SK-N-SH (cell line): ENCODE data around the gene THUMPD2. TPM values are rescaled to one million over a fixed set of nuclear protein-coding genes. Genes with fewer than 3 reads are reported as not detected.

Experiments used
- CTCF ChIA-PET: fragments of 300-600, 350-600 bp; formaldehyde crosslinking; extraction: SDS; loops from one replicate; lab custom pipeline; 2021; lab: Yijun Ruan, JAX
- POLR2A ChIA-PET: fragments of 350-600 bp; sonication (Branson Sonifier 250); formaldehyde crosslinking; extraction: SDS; loops from one replicate; lab custom pipeline; 2020; ENCODE audit warnings: antibody characterized with exemption, inconsistent platforms; lab: Yijun Ruan, JAX
- DNase-seq: peaks from one replicate; pipeline ENCODE4 v3.0.0; 2012
- H2AFZ ChIP-seq: fragments of 200-600 bp; sonication (generic); 2 replicates; pipeline ENCODE4 v1.8.1; 2016; ENCODE audit warnings: antibody characterized with exemption, mild to moderate bottlenecking, low read depth
- H3F3A ChIP-seq: fragments of 200-600 bp; sonication (generic); replicated peaks from 2 replicates; pipeline ENCODE3; 2016; ENCODE audit warnings: antibody characterized with exemption, mild to moderate bottlenecking; ENCODE audit not compliant: insufficient read depth
- H3K27ac ChIP-seq, 2 experiments: fragments of 200-500 bp in 1 of 2; fragments of 200-600 bp in 1 of 2; sonication (Bioruptor generic) in 1 of 2; sonication (generic), shearing (Covaris generic) in 1 of 2; 2 replicates each; pipeline versions ENCODE4 v1.5.1 to v1.6.1; 2014 to 2016; ENCODE audit warnings: low read depth in 2 of 2, inconsistent platforms in 1 of 2, low read length in 1 of 2, mild to moderate bottlenecking in 1 of 2, mixed read lengths in 1 of 2
- H3K27me3 ChIP-seq: fragments of 200-600 bp; sonication (generic), shearing (Covaris generic); 2 replicates; pipeline ENCODE4 v1.6.1; 2016; ENCODE audit warnings: mixed run types; ENCODE audit not compliant: insufficient read depth
- H3K36me3 ChIP-seq, 2 experiments: fragments of 200-500 bp in 1 of 2; fragments of 200-600 bp in 1 of 2; sonication (Bioruptor generic) in 1 of 2; sonication (generic) in 1 of 2; replicated peaks in 1 of 2; 2 replicates each; pipeline versions ENCODE3 to v1.5.1; 2014 to 2016; ENCODE audit warnings: low read length in 1 of 2, mild to moderate bottlenecking in 1 of 2; ENCODE audit not compliant: insufficient read depth in 2 of 2, control insufficient read depth in 1 of 2
- H3K4me1 ChIP-seq, 2 experiments: fragments of 200-500 bp in 1 of 2; fragments of 200-600 bp in 1 of 2; sonication (Bioruptor generic) in 1 of 2; sonication (generic), shearing (Covaris generic) in 1 of 2; 2 replicates each; pipeline versions ENCODE4 v1.5.1 to v1.6.1; 2014 to 2016; ENCODE audit warnings: low read depth in 1 of 2, low read length in 1 of 2, mixed run types in 1 of 2; ENCODE audit not compliant: insufficient read depth in 2 of 2, control insufficient read depth in 1 of 2
- H3K4me2 ChIP-seq: fragments of 200-600 bp; sonication (generic), shearing (Covaris generic); 2 replicates; pipeline ENCODE4 v1.6.1; 2017; ENCODE audit warnings: mixed run types
- H3K4me3 ChIP-seq, 2 experiments: fragments of 200-500 bp in 1 of 2; fragments of 200-600 bp in 1 of 2; sonication (Bioruptor generic) in 1 of 2; sonication (generic), shearing (Covaris generic) in 1 of 2; 2 replicates each; pipeline versions ENCODE4 v1.5.1 to v1.8.1; 2014 to 2016; ENCODE audit warnings: low read depth in 2 of 2, inconsistent platforms in 1 of 2, low read length in 1 of 2, mild to moderate bottlenecking in 1 of 2, mixed read lengths in 1 of 2, moderate library complexity in 1 of 2
- H3K79me2 ChIP-seq: fragments of 200-600 bp; sonication (generic); 2 replicates; pipeline ENCODE4 v1.8.1; 2017; ENCODE audit warnings: mild to moderate bottlenecking; ENCODE audit not compliant: insufficient read depth
- H3K9ac ChIP-seq: fragments of 200-600 bp; sonication (generic); 2 replicates; pipeline ENCODE4 v1.6.1; 2017; ENCODE audit warnings: mixed run types
- H3K9me2 ChIP-seq: fragments of 200-600 bp; sonication (generic); 2 replicates; pipeline ENCODE4 v1.6.1; 2017; ENCODE audit warnings: mixed run types
- H3K9me3 ChIP-seq: fragments of 200-600 bp; sonication (generic); 2 replicates; pipeline ENCODE4 v1.6.1; 2017; ENCODE audit warnings: mixed run types, mild to moderate bottlenecking, moderate library complexity
- H4K20me1 ChIP-seq: fragments of 200-600 bp; sonication (generic); 2 replicates; pipeline ENCODE4 v1.6.1; 2017; ENCODE audit warnings: mild to moderate bottlenecking, mixed run types; ENCODE audit not compliant: insufficient read depth
- EP300 ChIP-seq, 2 experiments: IDR thresholded peaks; 2 replicates each; pipeline versions ENCODE4 v1.4.0 to v1.6.1; 2012; ENCODE audit warnings: borderline replicate concordance in 1 of 2, low read depth in 1 of 2, low read length in 1 of 2
- FOXM1 ChIP-seq: IDR thresholded peaks from 2 replicates; pipeline ENCODE4 v1.4.0; 2012; ENCODE audit warnings: low read depth, mild to moderate bottlenecking
- IRF3 ChIP-seq: fragments of 150-350 bp; IDR thresholded peaks from 2 replicates; pipeline ENCODE4 v1.6.1; 2016; ENCODE audit warnings: mild to moderate bottlenecking, low read depth, low read length
- MAX ChIP-seq: IDR thresholded peaks from 2 replicates; pipeline ENCODE4 v1.4.0; 2012; ENCODE audit warnings: low read depth
- MEF2A ChIP-seq: IDR thresholded peaks from 2 replicates; pipeline ENCODE4 v1.4.0; 2012; ENCODE audit warnings: low read depth, borderline replicate concordance
- PBX3 ChIP-seq: IDR thresholded peaks from 2 replicates; pipeline ENCODE4; 2012
- RAD21 ChIP-seq: IDR thresholded peaks from 2 replicates; pipeline ENCODE4 v1.6.1; 2012; ENCODE audit warnings: mild to moderate bottlenecking, low read length
- REST ChIP-seq: IDR thresholded peaks from 2 replicates; pipeline ENCODE4 v1.6.1; 2012; ENCODE audit warnings: mild to moderate bottlenecking, low read depth, low read length, moderate library complexity
- RFX5 ChIP-seq: IDR thresholded peaks from 2 replicates; pipeline ENCODE4 v1.6.1; 2012; ENCODE audit warnings: mild to moderate bottlenecking, improper control_type of control experiment, low read length
- RXRA ChIP-seq: IDR thresholded peaks from 2 replicates; pipeline ENCODE4 v1.4.0; 2012; ENCODE audit warnings: low read depth, mild to moderate bottlenecking, borderline replicate concordance
- TAF1 ChIP-seq: IDR thresholded peaks from 2 replicates; pipeline ENCODE4 v1.6.1; 2012; ENCODE audit warnings: low read depth, mild to moderate bottlenecking, low read length, moderate library complexity, borderline replicate concordance
- WGBS: methylation state at CpG from one replicate; pipeline ENCODE4 v1.1.6; 2017; ENCODE audit warnings: low lambda C conversion rate; 5-methylcytosine and 5-hydroxymethylcytosine counted together
- polyA plus RNA-seq, 3 experiments: library from polyadenylated mRNA; depleted of rRNA; stranded (reverse); fragments of >200 nt; gene quantifications; 2 replicates each; pipeline ENCODE4 v1.2.3, GENCODE V29; 2012
- TF ChIP-seq, protein P1 (sequence below): IDR thresholded peaks from 2 replicates; pipeline ENCODE4 v1.4.0; 2012; ENCODE audit warnings: low read depth, borderline replicate concordance

The THUMPD2 gene
- polyA plus RNA-seq, 1 of the 3 experiments (the other 2 are of a cell fraction) = 5.3 TPM

- Histone ChIP-seq H3K79me2 (no peaks in the 10 kb centered on the region), H4K20me1 (no peaks in the 10 kb centered on the region), H3K4me1 (peaks cover 4 to 32% of the 10 kb centered on the region in 2 experiments), H3K9me3 (no peaks in the 10 kb centered on the region), H3K27me3 (no peaks in the 10 kb centered on the region), H3F3A (peaks cover 38% of the 10 kb centered on the region), H3K9ac (no peak overlapping the region), H3K27ac (no peak overlapping the region; a peak in 1 of 4 replicates)
- ChIA-PET CTCF (interaction anchor here (1.7 to 3.9 kb wide), 2 partner anchors 11 to 17 kb away, joined by 4 to 27 read pairs; no protein-coding TSS in a partner anchor), POLR2A (no interaction called here)
- WGBS = 98% methylated on average over 1 of the region's 1 CpG
- no peak for DNase-seq
- TF ChIP-seq EP300 (IDR thresholded peaks at IDR 0.05; ENCODE audit: borderline replicate concordance in 1 of 2, low read depth in 1 of 2, low read length in 1 of 2) (no peak), RAD21 (no peak), RXRA (no peak), PBX3 (no peak), MAX (no peak), RFX5 (no peak), TAF1 (no peak)
- TF ChIP-seq, all 33 proteins: peak for 0
- H2AFZ ChIP-seq = no peak overlapping the region
- H3K4me3 ChIP-seq = no peak overlapping the region
- H3K4me2 ChIP-seq = no peak overlapping the region
- H3K36me3 ChIP-seq = peaks cover 29 to 63% of the 10 kb centered on the region in 2 experiments
- H3K9me2 ChIP-seq = no peaks in the 10 kb centered on the region
Measured at GRCh38 chr2:39741871-39742270, 37.2 kb downstream of the THUMPD2 start.

DNA sequence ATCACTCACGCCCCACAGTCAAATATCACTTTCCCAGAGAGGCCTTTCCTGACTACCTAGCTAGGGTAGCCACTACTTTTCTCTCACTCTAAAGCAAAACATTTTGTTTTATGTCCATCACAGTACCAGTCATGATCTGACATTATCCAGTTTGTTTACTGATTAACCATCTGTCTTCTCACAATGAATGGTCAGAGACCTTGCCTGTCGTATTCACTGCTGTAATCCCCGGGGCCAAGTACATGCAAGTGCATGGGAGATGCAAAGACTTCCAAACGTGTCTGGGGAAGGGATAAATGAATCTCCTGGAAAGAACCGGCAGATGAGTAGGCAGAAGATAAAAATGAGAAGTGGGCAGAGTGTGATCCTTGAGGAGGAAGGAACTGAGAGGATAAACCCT lies 39.7 kb downstream of the THUMPD2 start:
- no peaks in the 10 kb centered on the region for H3K9me3 ChIP-seq
- CTCF ChIA-PET = interaction anchor here (1.1 to 1.2 kb wide), 3 partner anchors 9 to 359 kb away, joined by 3 to 4 read pairs (median 3); no protein-coding TSS in a partner anchor
- H2AFZ ChIP-seq = no peak overlapping the region
- H3K4me3 ChIP-seq = no peak overlapping the region
- H3K27ac ChIP-seq = peak overlapping the region in 1 of 2 experiments; percentile 18; a peak in 2 of 4 replicates
- peaks cover 23 to 66% of the 10 kb centered on the region in 2 experiments for H3K36me3 ChIP-seq
- H3K27me3 ChIP-seq = no peaks in the 10 kb centered on the region
- no peak overlapping the region for H3K4me2 ChIP-seq
- H3F3A ChIP-seq = peaks cover 46% of the 10 kb centered on the region
- H3K9me2 ChIP-seq = no peaks in the 10 kb centered on the region
- POLR2A ChIA-PET = no interaction called here
- H4K20me1 ChIP-seq = no peaks in the 10 kb centered on the region
- DNase-seq = no peak
- TF ChIP-seq, protein P1, sequence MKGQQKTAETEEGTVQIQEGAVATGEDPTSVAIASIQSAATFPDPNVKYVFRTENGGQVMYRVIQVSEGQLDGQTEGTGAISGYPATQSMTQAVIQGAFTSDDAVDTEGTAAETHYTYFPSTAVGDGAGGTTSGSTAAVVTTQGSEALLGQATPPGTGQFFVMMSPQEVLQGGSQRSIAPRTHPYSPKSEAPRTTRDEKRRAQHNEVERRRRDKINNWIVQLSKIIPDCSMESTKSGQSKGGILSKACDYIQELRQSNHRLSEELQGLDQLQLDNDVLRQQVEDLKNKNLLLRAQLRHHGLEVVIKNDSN = no peak
- no peak for TF ChIP-seq MEF2A
- TF ChIP-seq IRF3 = no peak
- no peak for TF ChIP-seq REST
- no peak for TF ChIP-seq MAX
- no peak for TF ChIP-seq FOXM1
- H3K79me2 ChIP-seq = peaks cover 19% of the 10 kb centered on the region
- H3K4me1 ChIP-seq = peaks cover 4 to 47% of the 10 kb centered on the region in 2 experiments
- H3K9ac ChIP-seq = no peak overlapping the region
- 81% methylated on average over 5 of the region's 5 CpGs for WGBS
